ENCODE measurements around the gene LILRB1.
"Not testable (repeated sequence)": the region's sequence is repeated elsewhere in the genome, so short reads cannot be mapped to it uniquely, and the experiment has no call there.

Gene LILRB1

DNA sequence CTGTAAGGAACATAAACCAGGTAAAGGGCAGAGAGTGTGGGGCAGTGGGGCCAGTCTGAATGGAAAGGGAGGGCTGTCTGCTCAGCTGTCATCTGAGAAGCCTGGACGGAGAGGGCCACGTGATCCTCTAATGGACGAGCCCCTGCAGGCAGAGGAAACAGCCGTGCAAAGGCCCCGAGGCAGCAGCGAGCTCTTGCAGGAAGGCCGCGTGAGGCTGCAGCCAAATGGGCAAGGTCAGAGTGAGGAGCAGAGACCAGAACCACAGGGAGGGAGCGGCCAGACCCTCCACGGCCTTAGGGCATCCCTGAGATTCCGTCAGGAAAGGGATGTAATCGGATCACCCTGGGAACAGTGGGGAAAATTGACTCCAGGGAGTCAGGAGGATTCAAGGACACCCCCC is 36.9 kb downstream of the LILRB1 start:
- DNase-seq: no peak

- no peak for DNase-seq
Observed at GRCh38 chr19:54668353-54668752, 38.1 kb downstream of the LILRB1 start.

GRCh38 chr19:54670576-54671357 is 40.5 kb downstream of the LILRB1 start:
- no peak for DNase-seq

- DNase-seq: no peak
Observed at GRCh38 chr19:54673222-54673621, 42.9 kb downstream of the LILRB1 start.

DNA sequence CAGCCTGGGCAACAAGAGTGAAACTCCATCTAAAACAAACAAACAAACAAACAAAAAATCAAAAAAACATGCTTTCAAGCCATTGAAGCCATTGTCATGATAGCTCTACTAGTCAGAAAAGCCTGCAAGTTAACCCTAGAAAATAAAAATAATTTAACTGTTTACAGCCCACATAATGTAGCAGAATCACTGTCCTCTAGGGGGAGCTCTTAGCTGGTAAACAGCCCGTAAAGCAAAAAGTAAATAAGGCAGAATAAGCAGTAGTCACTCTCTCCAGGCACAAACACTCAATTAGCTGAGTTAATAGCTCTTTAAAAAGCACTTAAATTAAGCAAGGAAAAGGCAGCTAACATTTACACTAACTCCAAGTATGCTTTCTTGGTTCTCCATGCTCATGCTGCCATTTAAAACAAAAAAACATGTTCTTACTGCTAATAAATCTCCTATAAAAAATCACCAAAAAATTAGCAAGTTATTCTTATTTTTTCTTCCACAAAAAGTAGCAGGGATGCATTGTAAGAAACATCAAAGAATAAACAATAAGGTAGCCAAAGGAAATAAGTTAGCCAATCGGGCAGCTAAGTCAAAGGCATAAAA is 43.8 kb downstream of the LILRB1 start:
- DNase-seq: peak; percentile 21

GRCh38 chr19:54676210-54676834 is 46.0 kb downstream of the LILRB1 start:
- DNase-seq: peak; percentile 16

DNA sequence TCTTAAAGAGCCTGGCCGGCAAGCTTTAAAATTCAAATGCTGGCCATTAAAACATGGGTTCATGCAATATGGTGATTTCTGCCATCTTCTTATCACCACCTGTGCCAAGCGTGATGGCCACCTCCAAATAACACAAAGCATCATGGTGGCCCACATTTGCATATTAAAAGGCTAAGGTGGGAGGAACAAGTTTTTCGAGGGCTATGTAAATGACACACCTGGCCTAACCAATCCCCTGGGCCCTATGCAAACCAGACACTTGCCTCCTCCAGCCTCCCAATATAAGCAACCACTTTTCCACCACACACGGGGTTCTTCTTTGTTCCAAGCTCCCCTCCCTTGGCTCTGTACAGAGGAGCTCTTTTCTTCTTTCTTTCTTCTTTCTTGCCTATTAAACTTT is 46.9 kb downstream of the LILRB1 start:
- DNase-seq: no peak

DNA sequence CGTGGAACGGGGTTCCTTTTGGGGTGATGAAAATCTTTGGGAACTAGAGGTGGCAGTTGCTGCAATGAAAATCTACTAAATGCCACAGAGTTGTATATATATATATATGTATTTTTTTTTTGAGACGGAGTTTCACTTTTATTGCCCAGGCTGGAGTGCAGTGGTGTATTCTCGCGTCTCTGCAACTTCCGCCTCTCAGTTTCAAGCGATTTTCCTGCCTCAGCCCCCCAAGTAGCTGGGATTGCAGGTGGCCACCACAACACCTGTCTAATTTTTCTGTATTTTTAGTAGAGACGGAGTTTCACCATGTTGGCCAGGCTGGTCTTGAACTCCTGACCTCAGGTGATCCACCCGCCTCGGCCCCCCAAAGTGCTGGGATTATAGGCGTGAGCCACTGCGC is 51.3 kb downstream of the LILRB1 start:
- not testable (repeated sequence) for DNase-seq

DNA sequence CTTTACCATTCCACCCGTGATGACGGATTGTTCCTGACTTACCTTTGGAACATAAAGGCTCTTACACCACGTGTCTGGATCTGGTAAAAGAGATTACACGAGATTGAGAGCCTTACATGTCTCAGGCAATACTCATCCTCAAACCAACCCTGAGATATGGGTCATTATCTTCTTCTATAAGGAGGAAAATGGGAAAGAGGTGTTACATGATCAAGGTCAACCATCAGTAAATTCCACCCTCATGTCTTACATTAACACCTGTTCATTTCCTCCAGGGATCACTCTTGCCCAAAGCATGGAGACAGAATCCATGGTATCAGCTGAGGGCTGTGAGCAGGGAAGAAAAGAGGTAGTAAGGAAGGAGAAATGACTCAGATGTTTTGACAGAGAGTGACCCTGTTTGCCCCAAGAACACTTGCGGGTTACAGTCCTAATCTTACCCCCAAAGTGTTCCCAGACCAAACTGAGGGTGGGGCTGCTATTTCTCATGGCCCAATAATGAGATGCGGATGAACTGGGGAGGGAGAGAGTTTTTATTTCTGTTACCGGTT is 52.1 kb downstream of the LILRB1 start:
- no peak for DNase-seq

GRCh38 chr19:54684527-54684926 is 54.2 kb downstream of the LILRB1 start:
- no peak for DNase-seq

All from retina (tissue), 1 donor.